ENCODE data around the gene NR3C1. TPM values are rescaled to one million over a fixed set of nuclear protein-coding genes. Genes with fewer than 3 reads are reported as not detected.

The NR3C1 gene
- total RNA-seq, 4 donors from 2014 or later = 56.7 to 79.1 (median 64.4) TPM

DNA sequence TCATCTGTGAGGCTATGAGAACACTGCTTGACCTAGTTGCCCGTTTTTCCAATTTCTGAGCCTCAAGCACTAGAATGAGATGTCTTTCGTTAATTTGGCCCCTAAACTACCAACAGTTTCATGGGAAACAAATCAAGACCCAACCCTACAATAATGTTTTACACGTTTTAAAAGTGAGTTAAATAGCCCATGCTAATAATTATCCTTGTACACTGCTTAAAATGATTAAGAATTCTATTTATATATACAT is 2.3 kb upstream of the NR3C1 start:
- intact Hi-C loops (cut with DNase I; ENCODE audit: low total_unique reads) = loop anchor here (2.0 to 10.0 kb wide), 2 partner anchors 419 to 631 kb away; partner anchors contain the start of gene ARHGAP26

DNA sequence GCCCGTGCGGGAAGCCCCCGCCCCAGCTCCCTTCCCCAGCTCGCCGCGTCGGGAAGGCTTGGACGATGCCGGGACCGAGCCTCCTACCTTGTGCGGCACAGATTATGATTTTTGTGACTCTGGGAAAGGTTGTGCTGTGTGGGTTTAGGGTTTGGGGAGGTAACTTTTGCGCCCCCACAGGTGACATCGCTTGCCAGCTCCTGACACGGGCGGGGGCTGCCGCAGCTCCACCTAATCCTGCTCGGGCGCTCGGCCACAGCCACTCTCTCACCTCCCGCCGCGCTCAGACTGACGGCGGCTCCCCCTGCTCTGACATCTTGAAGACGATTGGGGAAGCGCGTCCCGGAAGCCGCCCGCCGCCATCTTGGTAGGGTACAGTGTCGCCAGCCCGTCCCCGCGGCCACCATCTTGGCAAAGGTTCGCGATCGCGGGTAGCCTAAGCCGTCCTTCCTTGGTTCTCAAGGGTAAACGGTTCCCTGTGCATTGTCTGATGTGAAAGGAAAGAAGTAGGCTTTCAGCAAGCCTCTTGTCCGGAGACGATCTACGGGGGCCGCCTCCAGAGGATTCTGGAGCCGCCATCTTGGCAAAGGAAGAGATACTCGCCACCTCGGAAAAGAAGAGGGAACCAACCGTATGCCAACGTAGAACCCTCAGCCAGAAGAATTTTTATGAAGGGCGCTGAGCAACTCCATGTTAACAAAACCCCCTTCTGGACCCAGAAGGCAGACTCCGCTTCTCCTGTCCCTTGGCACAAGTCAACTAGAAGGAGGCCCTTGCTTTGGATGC is 1.8 kb upstream of the NR3C1 start:
- peak; percentile 71 to 88 for DNase-seq
- H3K27ac ChIP-seq = peak overlapping the region; percentile 99 to 100 (median 99)
- no peaks in the 10 kb centered on the region for H3K36me3 ChIP-seq
- H3K9me3 ChIP-seq = no peaks in the 10 kb centered on the region
- in situ Hi-C loops (cut with MboI; ENCODE audit: low sequenced_read_pairs in 4 of 4) (loop anchor here (10.0 to 25.0 kb wide), 6 partner anchors 160 to 480 kb away; no protein-coding TSS in a partner anchor), intact Hi-C loops (cut with DNase I; ENCODE audit: low total_unique reads) (loop anchor here (10.0 kb wide), 1 partner anchor 630 kb away; the partner anchor contains the start of gene ARHGAP26)
- peak overlapping the region; percentile 75 to 92 (median 85) for H3K4me3 ChIP-seq
- ATAC-seq = peak; percentile 25 to 29
- H3K27me3 ChIP-seq = no peaks in the 10 kb centered on the region
- peak; percentile 29 to 52 for TF ChIP-seq POLR2A (IDR thresholded peaks at IDR 0.05)
- TF ChIP-seq, protein P1, sequence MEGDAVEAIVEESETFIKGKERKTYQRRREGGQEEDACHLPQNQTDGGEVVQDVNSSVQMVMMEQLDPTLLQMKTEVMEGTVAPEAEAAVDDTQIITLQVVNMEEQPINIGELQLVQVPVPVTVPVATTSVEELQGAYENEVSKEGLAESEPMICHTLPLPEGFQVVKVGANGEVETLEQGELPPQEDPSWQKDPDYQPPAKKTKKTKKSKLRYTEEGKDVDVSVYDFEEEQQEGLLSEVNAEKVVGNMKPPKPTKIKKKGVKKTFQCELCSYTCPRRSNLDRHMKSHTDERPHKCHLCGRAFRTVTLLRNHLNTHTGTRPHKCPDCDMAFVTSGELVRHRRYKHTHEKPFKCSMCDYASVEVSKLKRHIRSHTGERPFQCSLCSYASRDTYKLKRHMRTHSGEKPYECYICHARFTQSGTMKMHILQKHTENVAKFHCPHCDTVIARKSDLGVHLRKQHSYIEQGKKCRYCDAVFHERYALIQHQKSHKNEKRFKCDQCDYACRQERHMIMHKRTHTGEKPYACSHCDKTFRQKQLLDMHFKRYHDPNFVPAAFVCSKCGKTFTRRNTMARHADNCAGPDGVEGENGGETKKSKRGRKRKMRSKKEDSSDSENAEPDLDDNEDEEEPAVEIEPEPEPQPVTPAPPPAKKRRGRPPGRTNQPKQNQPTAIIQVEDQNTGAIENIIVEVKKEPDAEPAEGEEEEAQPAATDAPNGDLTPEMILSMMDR (IDR thresholded peaks at IDR 0.05 in 4 of 5, conservative IDR thresholded peaks at IDR 0.05 in 1 of 5) = peak in 3 of 5 experiments; percentile 25 to 53 (median 33)
- H3K4me1 ChIP-seq = peaks cover 8 to 9% of the 10 kb centered on the region in 2 donors

More for the DNA sequence above, 2.3 kb upstream of the NR3C1 start:
- H3K4me3 ChIP-seq = peak overlapping the region; percentile 75 to 92 (median 85)
- no peak for DNase-seq
- ATAC-seq = no peak
- H3K9me3 ChIP-seq = no peaks in the 10 kb centered on the region
- peaks cover 8 to 9% of the 10 kb centered on the region in 2 donors for H3K4me1 ChIP-seq
- peak overlapping the region; percentile 99 to 100 (median 99) for H3K27ac ChIP-seq
- no peak for TF ChIP-seq POLR2A (IDR thresholded peaks at IDR 0.05)
- TF ChIP-seq, protein P1 (IDR thresholded peaks at IDR 0.05 in 4 of 5, conservative IDR thresholded peaks at IDR 0.05 in 1 of 5) = no peak
- H3K27me3 ChIP-seq = no peaks in the 10 kb centered on the region
- in situ Hi-C loops (cut with MboI; ENCODE audit: low sequenced_read_pairs in 4 of 4) = loop anchor here (10.0 to 25.0 kb wide), 6 partner anchors 161 to 481 kb away; no protein-coding TSS in a partner anchor
- no peaks in the 10 kb centered on the region for H3K36me3 ChIP-seq

DNA sequence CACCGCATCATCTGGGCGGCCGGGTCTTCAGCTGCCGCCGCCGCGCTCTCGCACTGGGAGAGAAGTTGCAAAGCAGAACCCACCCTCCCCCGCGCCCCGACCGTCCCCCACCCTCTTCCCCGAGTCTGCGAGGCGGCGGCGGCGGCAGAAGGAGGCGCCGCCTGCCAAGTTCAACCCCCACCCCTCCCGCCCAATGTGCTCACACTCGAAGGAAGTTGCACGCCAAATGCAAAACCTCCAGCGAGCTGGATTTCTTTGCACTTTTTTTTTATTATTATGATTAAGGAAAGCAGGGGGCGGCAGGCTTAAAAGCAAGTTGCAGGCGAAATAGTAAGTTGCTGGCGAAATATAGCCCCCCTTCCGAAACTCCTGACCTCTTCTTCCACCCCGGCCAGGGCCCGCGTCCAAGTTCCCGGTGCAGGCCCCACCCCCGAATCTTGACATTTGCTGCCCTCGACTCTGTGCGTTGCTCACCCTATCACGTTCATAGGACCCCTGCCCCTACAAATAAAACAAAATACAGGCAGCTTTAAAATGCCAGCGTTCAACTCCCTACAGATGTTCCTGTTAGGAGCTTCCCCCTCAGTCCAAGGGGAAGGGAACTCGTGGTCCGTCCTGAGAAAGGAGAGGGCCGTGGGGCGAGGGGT is 1.1 kb upstream of the NR3C1 start:
- in situ Hi-C loops (cut with MboI; ENCODE audit: low sequenced_read_pairs in 4 of 4) (loop anchor here (5.0 to 25.0 kb wide), 7 partner anchors 160 to 480 kb away; no protein-coding TSS in a partner anchor), intact Hi-C loops (cut with DNase I; ENCODE audit: low total_unique reads) (loop anchor here (5.0 to 10.0 kb wide), 5 partner anchors 87 to 630 kb away; partner anchors contain the start of gene ARHGAP26)
- H3K36me3 ChIP-seq = no peaks in the 10 kb centered on the region
- DNase-seq (peak; percentile 79 to 84), ATAC-seq (peak; percentile 34 to 50)
- H3K27me3 ChIP-seq = no peaks in the 10 kb centered on the region
- H3K27ac ChIP-seq = peak overlapping the region; percentile 99 to 100 (median 99)
- no peaks in the 10 kb centered on the region for H3K9me3 ChIP-seq
- TF ChIP-seq, protein P1 (IDR thresholded peaks at IDR 0.05 in 4 of 5, conservative IDR thresholded peaks at IDR 0.05 in 1 of 5) = no peak
- no peak for TF ChIP-seq POLR2A (IDR thresholded peaks at IDR 0.05)
- H3K4me1 ChIP-seq = peaks cover 10 to 15% of the 10 kb centered on the region in 2 donors
- peak overlapping the region; percentile 75 to 92 (median 85) for H3K4me3 ChIP-seq

DNA sequence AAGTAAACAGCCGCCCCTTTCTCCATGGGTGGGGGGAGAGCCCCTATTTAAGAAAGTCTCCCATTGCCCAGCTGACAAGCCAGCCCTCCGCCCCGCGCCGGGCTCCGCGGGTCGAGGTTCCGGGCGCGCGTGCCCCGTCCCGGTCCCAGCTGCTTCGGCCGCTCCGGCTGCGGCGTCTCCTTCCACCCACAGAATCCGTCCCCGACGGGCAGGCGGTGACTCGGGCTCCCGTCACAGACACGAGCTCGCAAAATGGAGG is 223 bp downstream of the NR3C1 start:
- peak overlapping the region; percentile 80 to 92 (median 86) for H3K4me3 ChIP-seq
- in situ Hi-C loops (cut with MboI; ENCODE audit: low sequenced_read_pairs in 4 of 4) = loop anchor here (5.0 to 25.0 kb wide), 7 partner anchors 158 to 478 kb away; no protein-coding TSS in a partner anchor
- H3K4me1 ChIP-seq = peaks cover 11 to 21% of the 10 kb centered on the region in 2 donors

More for the DNA sequence above, 223 bp downstream of the NR3C1 start:
- no peak for DNase-seq
- Histone ChIP-seq H3K27me3 (no peaks in the 10 kb centered on the region), H3K36me3 (no peaks in the 10 kb centered on the region), H3K9me3 (no peaks in the 10 kb centered on the region), H3K27ac (peak overlapping the region; percentile 99 to 100 (median 99))
- intact Hi-C loops (cut with DNase I; ENCODE audit: low total_unique reads) = loop anchor here (2.0 to 10.0 kb wide), 9 partner anchors 86 to 628 kb away; partner anchors contain the start of gene ARHGAP26
- peak; percentile 18 to 27 for ATAC-seq
- TF ChIP-seq, protein P1 (IDR thresholded peaks at IDR 0.05 in 4 of 5, conservative IDR thresholded peaks at IDR 0.05 in 1 of 5) = no peak
- TF ChIP-seq POLR2A (IDR thresholded peaks at IDR 0.05) = no peak

Measured in gastrocnemius medialis (tissue), 4 donors.